GM12865 (cell line): ENCODE results near the gene LEMD3.
A peak's percentile ranks its signal among the peaks of the same experiment; 100 is the strongest.

Source experiments
- DNase-seq: peaks from one replicate; pipeline ENCODE4 v3.0.0; 2010; ENCODE audit warnings: low read depth
- H3K4me3 ChIP-seq: 2 replicates; pipeline ENCODE4 v1.5.1; 2011; ENCODE audit warnings: mild to moderate bottlenecking, low read depth, low read length, control low read depth
- TF ChIP-seq, protein P1 (sequence below): IDR thresholded peaks from 2 replicates; pipeline ENCODE4 v1.5.1; 2011; ENCODE audit warnings: low read length, control low read depth, low read depth, inconsistent platforms; ENCODE audit not compliant: insufficient read depth; ENCODE audit errors: missing control alignments

The LEMD3 gene

DNA sequence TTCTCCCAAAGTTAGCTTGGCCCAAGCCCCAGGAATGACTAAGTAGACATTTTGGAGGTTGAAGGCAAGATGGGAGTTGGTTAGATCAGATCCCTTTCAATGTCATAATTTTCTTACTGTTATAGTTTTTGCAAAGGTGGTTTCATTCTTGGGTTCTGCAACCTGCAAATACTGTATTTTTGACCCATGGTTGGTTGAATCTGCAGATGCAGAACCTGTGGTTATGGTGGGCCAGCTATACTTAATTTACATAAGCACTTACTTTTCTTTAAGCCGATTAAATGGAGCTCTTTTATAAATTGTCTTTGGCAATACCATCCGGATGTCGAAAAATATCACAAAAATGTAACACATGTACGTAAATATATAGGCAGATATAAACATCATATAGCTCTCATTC is 25.6 kb downstream of the LEMD3 start:
- TF ChIP-seq, protein P1, sequence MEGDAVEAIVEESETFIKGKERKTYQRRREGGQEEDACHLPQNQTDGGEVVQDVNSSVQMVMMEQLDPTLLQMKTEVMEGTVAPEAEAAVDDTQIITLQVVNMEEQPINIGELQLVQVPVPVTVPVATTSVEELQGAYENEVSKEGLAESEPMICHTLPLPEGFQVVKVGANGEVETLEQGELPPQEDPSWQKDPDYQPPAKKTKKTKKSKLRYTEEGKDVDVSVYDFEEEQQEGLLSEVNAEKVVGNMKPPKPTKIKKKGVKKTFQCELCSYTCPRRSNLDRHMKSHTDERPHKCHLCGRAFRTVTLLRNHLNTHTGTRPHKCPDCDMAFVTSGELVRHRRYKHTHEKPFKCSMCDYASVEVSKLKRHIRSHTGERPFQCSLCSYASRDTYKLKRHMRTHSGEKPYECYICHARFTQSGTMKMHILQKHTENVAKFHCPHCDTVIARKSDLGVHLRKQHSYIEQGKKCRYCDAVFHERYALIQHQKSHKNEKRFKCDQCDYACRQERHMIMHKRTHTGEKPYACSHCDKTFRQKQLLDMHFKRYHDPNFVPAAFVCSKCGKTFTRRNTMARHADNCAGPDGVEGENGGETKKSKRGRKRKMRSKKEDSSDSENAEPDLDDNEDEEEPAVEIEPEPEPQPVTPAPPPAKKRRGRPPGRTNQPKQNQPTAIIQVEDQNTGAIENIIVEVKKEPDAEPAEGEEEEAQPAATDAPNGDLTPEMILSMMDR, result no peak
- no peak for DNase-seq
- H3K4me3 ChIP-seq, result no peak overlapping the region

DNA sequence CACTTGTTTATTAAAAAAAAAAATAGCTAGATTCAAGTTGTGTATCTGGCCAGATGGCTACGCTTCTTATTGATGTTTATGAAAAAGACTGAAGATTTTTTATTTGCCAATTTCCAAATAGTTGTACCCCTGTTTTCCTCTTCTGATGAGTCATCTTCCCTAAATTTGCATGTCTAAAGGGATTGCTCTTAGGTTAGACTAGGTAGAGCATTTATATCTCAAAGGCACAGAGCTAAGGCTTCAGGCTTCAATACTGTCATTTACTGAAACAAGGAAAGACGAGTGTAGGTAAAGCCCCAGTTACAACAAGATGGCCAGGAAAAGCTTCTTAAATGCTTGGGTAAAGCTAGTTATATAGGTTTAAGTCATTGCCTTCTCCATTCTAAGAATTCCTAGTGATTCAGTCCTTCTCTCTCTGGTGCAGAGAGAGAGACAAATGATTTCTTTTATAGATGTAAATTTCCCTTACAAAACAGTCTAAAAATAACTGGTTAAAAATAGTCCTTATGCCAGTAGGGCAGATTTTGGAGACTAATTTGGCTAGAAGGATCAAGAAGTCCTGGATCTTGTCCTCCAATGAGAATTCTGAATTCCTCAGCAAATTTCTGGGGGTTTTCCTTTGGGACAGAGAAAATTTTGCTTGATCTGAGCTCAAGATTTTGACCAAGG is 26.1 kb downstream of the LEMD3 start:
- no peak overlapping the region for H3K4me3 ChIP-seq
- TF ChIP-seq, protein P1, result no peak
- no peak for DNase-seq

DNA sequence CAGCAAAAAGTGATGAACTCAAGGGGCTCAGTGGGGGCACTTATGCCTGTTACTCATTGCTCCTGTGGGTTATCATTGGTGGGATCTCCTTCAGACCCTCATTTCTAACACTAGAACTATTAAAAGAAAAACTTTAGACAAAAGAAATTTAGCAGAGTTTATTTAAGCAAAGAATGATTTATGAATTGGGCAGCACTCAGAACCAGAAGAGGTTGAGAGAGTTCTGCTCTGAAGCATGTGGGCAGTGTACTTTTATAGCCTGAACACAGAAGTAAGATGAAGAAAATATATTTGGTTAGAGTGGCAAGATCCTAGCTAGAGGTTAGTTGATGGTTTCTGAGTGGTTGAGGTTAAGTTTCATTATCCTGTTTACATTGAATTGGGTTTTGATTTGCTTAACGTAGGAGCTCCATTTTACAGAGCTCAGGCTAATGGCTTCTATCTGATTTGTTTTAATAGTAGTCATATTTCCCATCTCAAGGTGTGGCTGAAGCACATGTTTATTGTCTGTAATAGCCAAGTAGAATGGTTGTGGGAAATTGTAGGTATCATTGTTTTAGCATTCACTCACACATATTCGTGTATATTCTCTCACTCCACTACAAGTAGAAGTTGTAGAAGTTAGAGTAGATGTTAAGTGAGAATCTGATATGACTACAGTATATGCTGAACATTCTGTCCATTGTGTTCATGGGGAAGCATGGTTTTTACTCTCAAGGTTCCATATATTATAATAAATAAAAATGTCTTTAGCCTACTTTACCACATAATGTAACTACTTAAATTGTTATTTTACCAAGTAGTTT is 27.6 kb downstream of the LEMD3 start:
- DNase-seq, result peak; percentile 12
- TF ChIP-seq, protein P1, result no peak
- no peak overlapping the region for H3K4me3 ChIP-seq

DNA sequence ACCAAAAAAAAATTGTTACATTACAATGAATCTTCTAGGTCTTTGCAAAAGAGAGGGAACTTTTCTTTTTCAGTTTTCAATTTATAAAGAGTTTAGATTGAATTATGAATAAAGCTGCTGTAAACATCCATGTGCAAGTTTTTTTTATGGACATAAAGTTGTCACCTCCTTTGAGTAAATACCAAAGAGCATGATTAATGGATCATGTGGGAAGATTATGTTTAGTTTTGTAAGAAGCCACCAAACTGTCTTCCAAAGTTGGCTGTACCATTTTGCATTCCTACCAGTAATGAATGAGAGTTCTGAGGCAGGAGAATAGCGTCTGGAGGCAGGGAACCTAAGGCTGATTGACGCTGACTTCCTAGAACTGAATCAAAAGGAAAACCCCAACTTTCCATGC is 30.2 kb downstream of the LEMD3 start:
- TF ChIP-seq, protein P1, result no peak
- DNase-seq, result no peak
- H3K4me3 ChIP-seq, result no peak overlapping the region

DNA sequence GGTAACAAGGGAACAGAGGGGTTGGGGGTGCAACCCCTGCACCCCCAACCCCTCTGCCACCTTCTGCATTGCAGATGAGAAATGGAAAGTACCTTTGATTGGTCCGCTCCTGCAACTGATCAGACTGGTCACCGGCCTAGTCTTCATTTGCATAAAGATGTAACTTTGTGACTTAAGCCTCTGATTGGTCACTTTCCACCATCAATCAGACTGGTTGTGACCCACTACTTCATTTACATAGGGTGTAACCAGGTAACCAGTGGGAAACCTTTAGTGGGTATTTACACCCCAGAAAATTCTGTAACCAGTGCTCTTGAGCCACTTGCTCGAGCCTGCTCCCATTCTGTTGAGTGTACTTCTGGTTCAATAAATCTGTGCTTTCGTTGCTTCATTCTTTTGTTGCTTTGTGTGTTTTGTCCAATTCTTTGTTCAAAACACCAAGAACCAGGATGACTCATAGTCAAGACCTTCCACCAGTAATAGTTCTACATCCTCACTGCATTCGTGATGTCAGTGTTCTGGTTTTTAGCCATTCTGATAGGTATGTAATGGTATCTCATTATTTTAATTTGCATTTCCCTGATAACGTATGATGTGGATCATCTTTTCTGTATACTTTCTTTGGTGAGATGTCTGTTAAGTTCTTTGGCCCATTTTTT is 30.8 kb downstream of the LEMD3 start:
- H3K4me3 ChIP-seq, result no peak overlapping the region

DNA sequence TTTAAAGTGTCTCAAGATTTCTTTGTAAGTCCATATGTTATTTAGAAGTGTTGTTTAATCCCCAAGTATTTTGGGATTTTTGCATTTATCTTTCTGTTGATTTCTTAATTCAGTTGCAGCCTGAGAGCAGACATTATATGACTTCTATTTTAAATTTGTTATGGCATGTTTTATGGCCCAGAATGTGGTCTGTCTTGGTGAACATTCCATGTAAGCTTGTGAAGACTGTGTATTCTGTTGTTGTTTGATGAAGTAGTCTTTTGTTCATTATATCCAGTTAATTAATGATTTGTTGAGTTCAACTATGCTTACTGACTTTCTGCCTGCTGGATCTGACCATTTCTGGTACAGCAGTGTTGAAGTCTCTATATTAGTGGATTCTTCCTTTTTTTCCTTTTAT is 34.0 kb downstream of the LEMD3 start:
- no peak for DNase-seq
- TF ChIP-seq, protein P1, result no peak
- no peak overlapping the region for H3K4me3 ChIP-seq

More for the DNA sequence above, 30.8 kb downstream of the LEMD3 start:
- TF ChIP-seq, protein P1, result no peak
- DNase-seq, result no peak
